Lung (tissue), 12 donors: ENCODE measurements around the gene STT3B. TPM values are rescaled to one million over a fixed set of nuclear protein-coding genes. Genes with fewer than 3 reads are reported as not detected.
A peak's percentile ranks its signal among the peaks of the same experiment; 100 is the strongest.

ENCODE experiments used
- ATAC-seq: fragments of 200-7000 bp; cut with Tn5 transposase; one replicate; pipeline ENCODE4 v1.9.1; 2020; ENCODE audit warnings: moderate number of reproducible peaks; ENCODE audit not compliant: insufficient read depth, low FRiP score
- DNase-seq, 3 donors: peaks; one replicate each; pipeline ENCODE4 v3.0.0-alpha.2; 2013 to 2017
- H3K27ac ChIP-seq, 2 donors: one replicate each; pipeline ENCODE4 v1.5.1; 2013; ENCODE audit warnings: mild to moderate bottlenecking in 2 of 2, moderate library complexity in 2 of 2, control low read depth in 1 of 2, inconsistent platforms in 1 of 2, low read depth in 1 of 2, low read length in 1 of 2
- H3K27me3 ChIP-seq, 3 donors: one replicate each; pipeline ENCODE4 v1.5.1; 2013; ENCODE audit warnings: low read length in 2 of 3; ENCODE audit not compliant: control insufficient read depth in 3 of 3, insufficient read depth in 3 of 3
- H3K36me3 ChIP-seq, 4 donors: one replicate each; pipeline ENCODE4 v1.5.1; 2013; ENCODE audit warnings: low read length in 4 of 4, mild to moderate bottlenecking in 1 of 4, moderate library complexity in 1 of 4; ENCODE audit not compliant: control insufficient read depth in 4 of 4, insufficient read depth in 4 of 4
- H3K4me1 ChIP-seq, 5 donors: one replicate each; pipeline ENCODE4 v1.5.1; 2013; ENCODE audit warnings: low read length in 5 of 5, mild to moderate bottlenecking in 2 of 5, moderate library complexity in 1 of 5; ENCODE audit not compliant: control insufficient read depth in 5 of 5, insufficient read depth in 5 of 5
- H3K4me3 ChIP-seq: one replicate; pipeline ENCODE4 v1.5.1; 2013; ENCODE audit warnings: mild to moderate bottlenecking, control low read depth, moderate library complexity
- H3K9ac ChIP-seq, 2 donors: one replicate each; pipeline ENCODE4 v1.5.1; 2013; ENCODE audit warnings: low read length in 2 of 2, control low read depth in 1 of 2; ENCODE audit not compliant: insufficient read depth in 1 of 2
- H3K9me3 ChIP-seq, 4 donors: one replicate each; pipeline ENCODE4 v1.5.1; 2013; ENCODE audit warnings: low read length in 3 of 4, mild to moderate bottlenecking in 1 of 4, moderate library complexity in 1 of 4; ENCODE audit not compliant: control insufficient read depth in 4 of 4, insufficient read depth in 3 of 4
- WGBS, 2 donors: extraction: QIAGEN DNeasy Blood & Tissue Kit; methylation state at CpG; one replicate each; pipeline ENCODE4 v1.1.7; 2013; 5-methylcytosine and 5-hydroxymethylcytosine counted together
- polyA plus RNA-seq, 2 donors: library from polyadenylated mRNA; stranded (reverse); fragments of 200-250 nt; gene quantifications; one replicate each; pipeline ENCODE4 v1.2.1, GENCODE V29; 2013
- total RNA-seq, 2 donors: library from RNA; depleted of rRNA in 1 of 2; stranded (reverse); fragments of >200 nt in 1 of 2; gene quantifications; one replicate each; pipeline ENCODE4 v1.2.1, GENCODE V29; 2014 to 2021
- TF ChIP-seq, protein P1 (sequence below): IDR thresholded peaks from 2 replicates; pipeline ENCODE4 v1.5.1; 2012; ENCODE audit warnings: mild to moderate bottlenecking; ENCODE audit errors: control extremely low read depth, extremely low read depth
- donor health status: control.
- donor health status: control.
- donor health status: Bipolar disorder and iron deficiency.
- donor health status: healthy.
- donor health status: DM: yes; HTN: yes; CAD: no.

Gene STT3B
- total and polyA plus RNA-seq, 4 donors = 39.3 to 217 (median 85.5) TPM

DNA sequence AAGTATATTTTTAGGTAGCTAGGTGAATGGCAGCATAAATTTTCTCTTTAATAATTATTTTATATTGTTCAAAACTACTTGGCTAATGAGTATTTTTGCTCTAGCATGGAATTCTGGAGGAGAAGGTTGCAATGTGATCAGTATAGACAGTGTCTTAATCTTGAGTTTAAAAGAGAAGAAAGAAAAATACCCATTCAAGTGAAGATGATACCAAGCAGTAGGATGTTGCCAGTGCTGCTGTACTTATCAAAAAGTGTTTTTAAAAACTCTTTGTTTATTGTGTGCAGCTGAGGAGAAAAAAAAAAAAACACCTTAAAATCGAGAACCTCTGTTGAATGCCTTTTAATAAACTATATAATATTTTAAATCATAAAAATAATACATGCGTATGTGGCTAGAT lies 47.9 kb downstream of the STT3B start:
- Histone ChIP-seq H3K27me3 (no peaks in the 10 kb centered on the region), H3K36me3 (peaks cover 0 to 13% (median 2%) of the 10 kb centered on the region in 4 donors), H3K4me1 (peaks cover 0 to 3% (median 0%) of the 10 kb centered on the region in 5 donors), H3K9ac (no peak overlapping the region), H3K27ac (peak overlapping the region in 1 of 2 donors; percentile 33), H3K4me3 (no peak overlapping the region), H3K9me3 (no peaks in the 10 kb centered on the region)
- WGBS, 2 donors = 84 to 92% methylated on average over 2 of the region's 2 CpGs
- ATAC-seq (no peak), DNase-seq (no peak)
- TF ChIP-seq, protein P1, sequence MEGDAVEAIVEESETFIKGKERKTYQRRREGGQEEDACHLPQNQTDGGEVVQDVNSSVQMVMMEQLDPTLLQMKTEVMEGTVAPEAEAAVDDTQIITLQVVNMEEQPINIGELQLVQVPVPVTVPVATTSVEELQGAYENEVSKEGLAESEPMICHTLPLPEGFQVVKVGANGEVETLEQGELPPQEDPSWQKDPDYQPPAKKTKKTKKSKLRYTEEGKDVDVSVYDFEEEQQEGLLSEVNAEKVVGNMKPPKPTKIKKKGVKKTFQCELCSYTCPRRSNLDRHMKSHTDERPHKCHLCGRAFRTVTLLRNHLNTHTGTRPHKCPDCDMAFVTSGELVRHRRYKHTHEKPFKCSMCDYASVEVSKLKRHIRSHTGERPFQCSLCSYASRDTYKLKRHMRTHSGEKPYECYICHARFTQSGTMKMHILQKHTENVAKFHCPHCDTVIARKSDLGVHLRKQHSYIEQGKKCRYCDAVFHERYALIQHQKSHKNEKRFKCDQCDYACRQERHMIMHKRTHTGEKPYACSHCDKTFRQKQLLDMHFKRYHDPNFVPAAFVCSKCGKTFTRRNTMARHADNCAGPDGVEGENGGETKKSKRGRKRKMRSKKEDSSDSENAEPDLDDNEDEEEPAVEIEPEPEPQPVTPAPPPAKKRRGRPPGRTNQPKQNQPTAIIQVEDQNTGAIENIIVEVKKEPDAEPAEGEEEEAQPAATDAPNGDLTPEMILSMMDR = no peak

DNA sequence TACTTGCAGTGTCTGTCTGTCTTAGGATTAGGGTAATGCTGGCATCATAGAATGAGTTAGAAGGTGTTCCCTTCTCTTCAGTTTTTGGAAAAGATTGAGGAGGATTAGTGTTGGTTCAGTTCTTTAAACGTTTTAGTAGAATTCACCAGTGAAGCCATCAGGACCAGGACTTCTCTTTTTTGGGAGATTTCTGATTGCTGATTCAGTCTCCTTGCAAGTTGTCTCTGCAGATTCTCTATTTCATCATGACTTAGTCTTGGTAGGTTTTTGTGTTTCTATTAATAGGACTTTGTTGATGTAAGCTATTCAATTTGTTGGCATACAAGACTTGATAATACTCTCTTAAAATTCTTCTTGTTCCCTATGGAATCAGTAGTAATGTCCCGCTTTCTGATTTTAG lies 48.9 kb downstream of the STT3B start:
- WGBS, 2 donors = 70 to 80% methylated on average over 2 of the region's 2 CpGs
- Histone ChIP-seq H3K27ac (peak overlapping the region in 1 of 2 donors; percentile 33), H3K9me3 (no peaks in the 10 kb centered on the region)

DNA sequence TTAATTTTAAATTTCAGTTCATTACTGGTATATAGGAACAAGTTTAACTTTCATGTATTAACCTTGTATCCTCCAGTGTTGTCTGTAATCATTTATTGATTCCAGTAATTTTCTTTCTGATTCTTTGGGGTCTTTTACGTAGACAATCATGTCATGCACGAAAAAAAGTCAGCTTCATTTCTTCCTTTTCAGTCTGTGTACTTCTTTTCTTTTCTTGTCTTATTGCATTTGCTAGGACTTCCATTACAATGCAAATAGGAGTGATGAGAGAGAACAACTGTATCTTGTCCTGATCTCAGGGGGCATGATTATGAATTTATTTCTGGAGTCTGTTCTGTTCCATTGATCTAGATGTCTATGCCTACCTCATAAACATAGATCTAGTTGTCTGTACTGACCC lies 56.5 kb downstream of the STT3B start:
- TF ChIP-seq, protein P1 = no peak
- no peaks in the 10 kb centered on the region for H3K27me3 ChIP-seq
- 97 to 99% methylated on average over 2 of the region's 2 CpGs for WGBS, 2 donors
- H3K27ac ChIP-seq = no peak overlapping the region
- ATAC-seq = no peak
- no peak overlapping the region for H3K9ac ChIP-seq
- no peak overlapping the region for H3K4me3 ChIP-seq
- H3K9me3 ChIP-seq = peaks cover 0 to 5% (median 4%) of the 10 kb centered on the region in 4 donors
- H3K36me3 ChIP-seq = peaks cover 0 to 32% (median 16%) of the 10 kb centered on the region in 4 donors
- peaks cover 0 to 5% (median 0%) of the 10 kb centered on the region in 5 donors for H3K4me1 ChIP-seq
- DNase-seq = no peak

More for the DNA sequence above, 48.9 kb downstream of the STT3B start:
- Histone ChIP-seq H3K36me3 (peaks cover 0 to 13% (median 2%) of the 10 kb centered on the region in 4 donors), H3K4me3 (no peak overlapping the region), H3K4me1 (peaks cover 0 to 3% (median 0%) of the 10 kb centered on the region in 5 donors), H3K9ac (no peak overlapping the region), H3K27me3 (no peaks in the 10 kb centered on the region)
- DNase-seq = no peak
- ATAC-seq = no peak
- TF ChIP-seq, protein P1 = no peak

DNA sequence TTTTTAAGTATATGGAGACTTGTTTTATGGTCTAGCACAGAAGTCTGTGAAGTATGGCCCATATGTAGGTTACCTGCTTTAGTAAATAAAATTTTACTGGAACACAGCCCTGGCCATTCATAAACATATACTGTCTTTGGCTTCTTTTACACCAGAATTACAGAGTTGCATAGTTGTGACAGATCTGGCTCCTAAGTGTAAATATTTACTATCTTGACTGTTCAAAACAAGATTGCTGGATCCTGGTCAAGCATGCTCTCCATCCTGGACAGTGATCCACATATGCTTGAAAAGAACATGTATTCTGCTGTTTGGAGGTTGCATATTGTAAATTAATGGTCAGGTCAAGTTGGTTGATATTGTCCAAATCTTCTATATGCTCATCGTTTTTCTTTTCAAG lies 57.9 kb downstream of the STT3B start:
- TF ChIP-seq, protein P1 = no peak
- Histone ChIP-seq H3K9ac (no peak overlapping the region), H3K4me3 (no peak overlapping the region), H3K4me1 (peaks cover 0 to 8% (median 0%) of the 10 kb centered on the region in 5 donors), H3K36me3 (peaks cover 6 to 35% (median 20%) of the 10 kb centered on the region in 4 donors), H3K9me3 (peaks cover 0 to 5% (median 4%) of the 10 kb centered on the region in 4 donors), H3K27me3 (no peaks in the 10 kb centered on the region), H3K27ac (no peak overlapping the region)
- WGBS, 2 donors = 90 to 91% methylated on average over 1 of the region's 1 CpG
- ATAC-seq = no peak
- DNase-seq = no peak
